ENCODE data around the gene CCDC13. TPM values are rescaled to one million over a fixed set of nuclear protein-coding genes. Genes with fewer than 3 reads are reported as not detected.
"Not testable (repeated sequence)": the region's sequence is repeated elsewhere in the genome, so short reads cannot be mapped to it uniquely, and the experiment has no call there.

The CCDC13 gene
- total and polyA plus RNA-seq, 10 of the 15 experiments (the other 5 are each of a cell fraction or from before 2014, with no cell fraction given) = 0.13 to 0.81 (median 0.30) TPM; not detected in 4

- BruUV-seq (replicated peaks); H3K9ac ChIP-seq (ENCODE audit: control insufficient read depth, insufficient read depth, low read length); H3K27ac ChIP-seq (ENCODE audit: control insufficient read depth, insufficient read depth); H2AFZ ChIP-seq (ENCODE audit: control insufficient read depth, low read depth, low read length); CTCF ChIA-PET; H3K36me3 ChIP-seq (ENCODE audit: control insufficient read depth in 2 of 2, insufficient read depth in 2 of 2, low read length in 1 of 2); SMC1A ChIA-PET (ENCODE audit: uncharacterized antibody, unreplicated experiment); RAD21 ChIA-PET (ENCODE audit: unreplicated experiment); in situ Hi-C loops (cut with MboI); H3K4me1 ChIP-seq (ENCODE audit: control insufficient read depth, insufficient read depth, low read length); H3K4me3 ChIP-seq; intact Hi-C loops (cut with micrococcal nuclease; ENCODE audit: unreplicated experiment); H3K9me3 ChIP-seq (replicated peaks; ENCODE audit: control insufficient read depth, insufficient read depth, low read length); POLR2A ChIA-PET; FAIRE-seq; H4K20me1 ChIP-seq (ENCODE audit: control insufficient read depth, insufficient read depth); H3K4me2 ChIP-seq (ENCODE audit: control insufficient read depth, insufficient read depth); DNase-seq (ENCODE audit: low read depth, low spot score); H3K79me2 ChIP-seq (ENCODE audit: control insufficient read depth, insufficient read depth, low read length); ATAC-seq; H3K27me3 ChIP-seq (replicated peaks in 1 of 2; ENCODE audit: control insufficient read depth in 2 of 2, insufficient read depth in 2 of 2, low read length in 1 of 2): not testable (repeated sequence)
- peak; percentile 16; the same call in 1 of the 2 replicates for TF ChIP-seq SPI1 (IDR thresholded peaks at IDR 0.05; ENCODE audit: borderline replicate concordance, insufficient read depth, low read depth, low read length)
- 0 out of 2 replicates have a peak, but pooled peaks have one; percentile 6 for TF ChIP-seq RUNX3 (IDR thresholded peaks at IDR 0.05; ENCODE audit: low read length)
- TF ChIP-seq ZNF592 (IDR thresholded peaks at IDR 0.05) = 0 out of 2 replicates have a peak, but pooled peaks have one; percentile 34
- 43% methylated on average over 15 of the region's 15 CpGs for WGBS (ENCODE audit: insufficient coverage, insufficient replicate concordance, low lambda C conversion rate, missing lambda C conversion rate)
Observed at GRCh38 chr3:42811118-42811883, 38.2 kb upstream of the CCDC13 start.

DNA sequence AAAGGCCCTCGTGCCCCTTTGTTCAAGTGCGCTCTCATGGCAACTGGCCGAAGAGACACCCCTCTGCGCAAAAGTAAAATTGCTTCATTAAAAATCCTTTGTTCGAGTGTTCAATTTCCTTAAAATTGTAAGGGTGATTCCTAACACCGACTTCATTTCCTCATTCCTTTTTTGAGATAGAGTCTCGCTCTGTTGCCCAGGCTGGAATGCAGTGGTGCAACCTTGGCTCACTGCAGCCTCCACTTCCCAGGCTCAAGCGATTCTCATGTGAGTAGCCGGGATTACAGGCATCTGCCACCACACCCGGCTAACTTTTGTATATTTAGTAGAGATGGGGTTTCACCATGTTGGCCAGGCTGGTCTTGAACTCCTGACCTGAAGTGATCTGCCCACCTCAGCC lies 37.7 kb upstream of the CCDC13 start:
- DNase-seq (ENCODE audit: low read depth, low spot score); H2AFZ ChIP-seq (ENCODE audit: control insufficient read depth, low read depth, low read length); H4K20me1 ChIP-seq (ENCODE audit: control insufficient read depth, insufficient read depth); H3K4me1 ChIP-seq (ENCODE audit: control insufficient read depth, insufficient read depth, low read length); H3K4me3 ChIP-seq; H3K27ac ChIP-seq (ENCODE audit: control insufficient read depth, insufficient read depth); H3K79me2 ChIP-seq (ENCODE audit: control insufficient read depth, insufficient read depth, low read length); H3K27me3 ChIP-seq (replicated peaks in 1 of 2; ENCODE audit: control insufficient read depth in 2 of 2, insufficient read depth in 2 of 2, low read length in 1 of 2); CTCF ChIA-PET; H3K4me2 ChIP-seq (ENCODE audit: control insufficient read depth, insufficient read depth); BruUV-seq (replicated peaks); RAD21 ChIA-PET (ENCODE audit: unreplicated experiment); H3K9me3 ChIP-seq (replicated peaks; ENCODE audit: control insufficient read depth, insufficient read depth, low read length); in situ Hi-C loops (cut with MboI); H3K9ac ChIP-seq (ENCODE audit: control insufficient read depth, insufficient read depth, low read length); SMC1A ChIA-PET (ENCODE audit: uncharacterized antibody, unreplicated experiment); intact Hi-C loops (cut with micrococcal nuclease; ENCODE audit: unreplicated experiment); FAIRE-seq; H3K36me3 ChIP-seq (ENCODE audit: control insufficient read depth in 2 of 2, insufficient read depth in 2 of 2, low read length in 1 of 2); ATAC-seq: not testable (repeated sequence)
- 67% methylated on average over 10 of the region's 10 CpGs for WGBS (ENCODE audit: insufficient coverage, insufficient replicate concordance, low lambda C conversion rate, missing lambda C conversion rate)
- POLR2A ChIA-PET = interaction anchor here (0.7 kb wide), 1 partner anchor 384 kb away, joined by 6 read pairs; no protein-coding TSS in a partner anchor

Data from GM12878 (cell line).